Stimulated activated CD8-positive, alpha-beta memory T cell treated with anti-CD3 and anti-CD28 coated beads, Interleukin-4, amount 100 ng/mL, for 48 hours (primary cell): Measurements from ENCODE around the gene ZNF618.

Experiments
- DNase-seq: peaks from one replicate; pipeline ENCODE4 v3.0.0-alpha.2; 2020

The ZNF618 gene, protein sequence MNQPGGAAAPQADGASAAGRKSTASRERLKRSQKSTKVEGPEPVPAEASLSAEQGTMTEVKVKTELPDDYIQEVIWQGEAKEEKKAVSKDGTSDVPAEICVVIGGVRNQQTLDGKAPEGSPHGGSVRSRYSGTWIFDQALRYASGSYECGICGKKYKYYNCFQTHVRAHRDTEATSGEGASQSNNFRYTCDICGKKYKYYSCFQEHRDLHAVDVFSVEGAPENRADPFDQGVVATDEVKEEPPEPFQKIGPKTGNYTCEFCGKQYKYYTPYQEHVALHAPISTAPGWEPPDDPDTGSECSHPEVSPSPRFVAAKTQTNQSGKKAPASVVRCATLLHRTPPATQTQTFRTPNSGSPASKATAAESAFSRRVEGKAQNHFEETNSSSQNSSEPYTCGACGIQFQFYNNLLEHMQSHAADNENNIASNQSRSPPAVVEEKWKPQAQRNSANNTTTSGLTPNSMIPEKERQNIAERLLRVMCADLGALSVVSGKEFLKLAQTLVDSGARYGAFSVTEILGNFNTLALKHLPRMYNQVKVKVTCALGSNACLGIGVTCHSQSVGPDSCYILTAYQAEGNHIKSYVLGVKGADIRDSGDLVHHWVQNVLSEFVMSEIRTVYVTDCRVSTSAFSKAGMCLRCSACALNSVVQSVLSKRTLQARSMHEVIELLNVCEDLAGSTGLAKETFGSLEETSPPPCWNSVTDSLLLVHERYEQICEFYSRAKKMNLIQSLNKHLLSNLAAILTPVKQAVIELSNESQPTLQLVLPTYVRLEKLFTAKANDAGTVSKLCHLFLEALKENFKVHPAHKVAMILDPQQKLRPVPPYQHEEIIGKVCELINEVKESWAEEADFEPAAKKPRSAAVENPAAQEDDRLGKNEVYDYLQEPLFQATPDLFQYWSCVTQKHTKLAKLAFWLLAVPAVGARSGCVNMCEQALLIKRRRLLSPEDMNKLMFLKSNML

DNA sequence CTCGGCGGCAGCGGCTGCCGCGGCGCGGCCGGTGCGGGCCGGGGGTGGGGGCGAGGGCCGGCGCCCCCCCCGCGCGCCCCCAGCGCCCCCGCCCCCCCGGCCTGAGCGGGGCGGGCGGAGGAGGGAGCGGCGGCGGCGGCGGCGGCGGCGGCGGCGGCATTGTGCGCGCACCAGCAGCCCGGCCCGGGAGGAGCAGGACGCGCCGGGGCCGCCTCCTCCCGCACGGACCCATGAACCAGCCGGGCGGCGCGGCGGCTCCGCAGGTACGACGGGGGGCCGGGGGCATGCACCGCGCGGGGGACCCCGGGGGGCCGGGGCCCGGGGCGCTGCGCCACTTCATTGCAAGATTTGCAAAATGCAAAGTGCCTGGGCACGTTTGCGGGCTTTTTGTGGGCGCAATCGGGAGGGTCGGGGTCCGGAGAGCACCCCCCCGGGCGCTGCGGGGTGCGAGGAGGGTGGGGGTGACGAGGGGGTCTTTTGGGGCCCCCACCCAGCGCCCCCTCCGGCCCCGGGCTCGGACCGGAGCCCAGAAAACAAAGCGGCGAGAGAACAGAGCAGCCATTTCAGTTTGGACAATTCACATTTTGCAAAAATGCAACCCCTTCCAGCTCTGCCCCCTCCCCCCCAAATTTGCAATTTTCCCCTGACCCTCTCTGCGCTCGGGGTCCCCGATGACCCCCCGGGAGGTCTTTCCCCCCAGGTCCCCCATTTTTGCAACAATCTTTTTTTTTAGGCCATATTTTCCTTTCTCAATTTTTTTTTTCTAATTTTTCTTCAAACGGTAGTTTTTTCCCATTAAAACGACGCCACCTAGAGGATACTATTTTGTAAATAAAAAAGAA lies at the start of gene ZNF618:
Gene ZNF618, plus strand, starts transcription at position 159 of the 842 bp plus-strand sequence. Its CDS starts 72 bp downstream, at position 231.
- DNase-seq = peak; percentile 36

DNA sequence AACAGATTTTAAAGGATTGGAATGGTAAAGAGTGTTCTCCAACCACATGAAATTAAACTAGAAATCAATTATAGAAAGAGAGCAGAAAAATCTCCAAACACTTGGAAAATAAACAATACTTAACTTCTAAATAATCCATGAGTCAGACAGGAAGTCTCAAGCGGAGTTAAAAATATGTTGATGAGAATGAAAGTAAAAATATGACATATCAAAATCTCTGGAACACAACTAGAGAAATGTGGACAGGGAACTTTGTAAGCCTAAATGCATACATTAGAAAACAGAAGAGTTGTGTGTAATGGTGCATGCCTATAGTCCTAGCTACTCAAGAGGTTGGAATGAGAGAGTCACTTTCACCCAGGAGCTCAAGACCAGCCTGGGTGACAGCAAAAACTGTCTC lies 47.9 kb upstream of the ZNF618 start:
- no peak for DNase-seq

DNA sequence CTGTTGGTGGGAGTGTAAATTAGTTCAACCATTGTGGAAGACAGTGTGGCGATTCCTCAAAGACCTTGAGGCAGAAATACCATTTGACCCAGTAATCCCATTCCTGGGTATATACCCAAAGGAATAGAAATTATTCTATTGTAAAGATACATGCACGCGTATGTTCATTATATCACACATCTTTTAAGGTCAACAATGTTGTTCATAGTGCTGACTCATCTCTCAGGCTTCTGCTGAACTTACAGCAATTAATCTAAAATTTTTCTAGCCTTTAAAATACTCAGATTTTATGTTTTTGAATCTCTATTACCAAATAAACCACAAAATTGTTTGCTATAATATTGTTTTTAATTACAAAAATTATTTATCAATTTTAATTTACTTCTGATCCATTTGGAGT lies 38.8 kb upstream of the ZNF618 start:
- no peak for DNase-seq

DNA sequence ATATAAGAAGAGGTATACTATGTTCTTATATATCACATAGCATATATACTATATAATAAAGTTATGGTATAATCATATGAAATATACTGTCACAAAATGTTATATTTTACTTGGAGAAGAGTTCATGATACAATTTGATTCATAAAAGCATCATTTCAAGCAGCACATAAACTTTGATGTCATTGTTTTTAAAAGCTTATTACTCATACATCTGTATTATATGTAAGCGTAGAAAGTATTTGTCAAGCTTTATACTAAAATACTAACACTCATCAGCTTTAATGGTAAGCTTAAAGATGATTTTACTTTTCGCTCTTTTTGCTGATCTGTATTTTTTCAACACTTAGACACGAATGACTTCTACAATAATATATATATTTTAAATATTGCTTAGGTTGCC lies 34.0 kb upstream of the ZNF618 start:
- no peak for DNase-seq

DNA sequence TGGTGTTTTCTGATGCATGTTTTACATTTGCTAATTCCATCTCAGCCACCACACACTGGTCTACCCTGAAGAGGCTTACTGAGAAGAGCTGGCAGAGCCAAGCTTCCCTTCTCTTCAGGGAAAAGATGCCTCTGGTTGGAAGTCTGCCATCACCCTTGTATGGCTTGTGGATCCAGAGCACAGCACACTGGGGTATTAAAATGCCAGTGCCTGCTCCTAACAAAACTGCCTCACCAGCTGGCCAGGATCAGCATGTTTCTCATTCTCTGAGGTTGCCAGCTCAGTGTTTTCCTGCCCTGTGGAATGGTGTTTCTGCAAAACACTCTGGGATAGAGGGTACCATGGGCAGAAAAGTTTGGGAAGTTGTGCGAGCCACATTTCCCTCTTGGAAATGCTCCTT lies 31.6 kb upstream of the ZNF618 start:
- DNase-seq = no peak

DNA sequence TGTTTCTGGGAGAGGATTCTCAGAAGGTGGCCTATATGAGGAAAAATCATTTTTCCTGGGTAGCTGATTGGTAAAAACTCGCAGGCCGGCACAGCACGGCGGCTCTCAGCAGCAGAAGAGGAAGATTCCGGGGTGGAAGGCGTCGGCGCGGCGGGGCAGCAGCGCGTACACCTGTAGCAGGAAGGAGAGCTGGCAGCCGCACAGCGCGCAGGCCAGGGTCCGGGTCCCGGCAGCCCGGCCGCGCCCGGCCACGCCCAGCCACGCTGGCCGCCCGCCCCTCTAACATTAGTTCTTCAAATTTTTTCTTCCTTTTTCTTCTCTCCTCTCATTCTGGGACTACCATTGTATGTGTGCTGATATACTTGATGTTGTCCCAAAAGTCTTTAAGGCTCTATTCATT lies 24.8 kb upstream of the ZNF618 start:
- no peak for DNase-seq

DNA sequence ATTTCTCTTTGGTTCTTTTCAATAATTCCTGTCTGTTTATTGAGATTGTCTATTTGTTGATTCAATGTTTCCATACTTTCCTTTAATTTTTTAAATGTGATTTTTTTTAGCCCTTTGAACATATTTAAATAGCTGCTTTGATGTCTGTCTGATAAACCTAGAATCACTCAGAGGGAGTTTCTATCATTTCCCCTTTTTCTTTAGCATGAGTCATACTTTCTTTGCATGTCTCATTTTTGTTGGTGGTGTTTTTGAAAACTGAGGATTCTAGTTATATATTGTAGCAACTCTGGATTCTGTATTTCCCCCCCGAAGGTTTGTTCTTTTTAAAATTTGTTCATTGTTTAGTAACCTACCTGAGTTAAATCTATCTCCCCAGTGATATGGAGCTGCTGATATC lies 24.2 kb upstream of the ZNF618 start:
- DNase-seq = no peak

DNA sequence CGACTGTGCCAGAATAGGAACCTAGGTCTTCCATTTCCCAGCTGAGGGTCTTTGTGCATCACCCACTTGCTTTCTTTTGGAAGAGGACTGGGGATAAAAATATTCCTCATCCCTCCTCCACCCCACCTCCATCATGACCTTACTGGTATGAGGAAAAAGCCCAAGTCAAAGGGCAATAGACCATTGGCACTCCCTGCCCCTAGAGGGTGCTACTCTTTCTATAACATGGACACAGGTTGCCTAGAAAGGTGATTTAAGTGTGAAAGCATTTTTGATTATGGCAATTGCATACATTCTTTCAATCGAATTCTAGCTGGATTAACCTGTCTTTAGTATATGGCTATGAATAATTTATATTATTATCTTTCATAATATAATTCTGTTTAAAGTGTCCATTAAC lies 22.8 kb upstream of the ZNF618 start:
- no peak for DNase-seq

DNA sequence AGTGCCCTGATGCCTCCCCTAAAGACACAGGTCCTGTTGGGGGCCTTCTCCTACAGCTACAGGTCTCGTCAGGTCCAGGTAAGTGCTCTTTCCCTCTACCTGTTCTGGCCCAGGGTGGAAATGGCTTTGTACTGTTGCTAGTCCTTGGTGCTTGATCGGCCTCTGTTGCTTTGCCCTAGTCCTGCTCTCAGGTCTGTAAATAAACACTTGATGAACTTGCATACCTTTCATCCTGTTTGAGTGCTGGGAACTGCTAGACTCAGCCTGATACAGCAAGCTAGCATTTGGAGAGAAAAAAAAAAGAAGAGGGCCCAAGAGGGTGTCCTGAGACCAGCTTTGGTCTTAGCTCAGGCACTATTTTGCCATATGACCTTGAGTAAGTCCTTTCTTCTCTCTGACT lies 21.8 kb upstream of the ZNF618 start:
- no peak for DNase-seq

DNA sequence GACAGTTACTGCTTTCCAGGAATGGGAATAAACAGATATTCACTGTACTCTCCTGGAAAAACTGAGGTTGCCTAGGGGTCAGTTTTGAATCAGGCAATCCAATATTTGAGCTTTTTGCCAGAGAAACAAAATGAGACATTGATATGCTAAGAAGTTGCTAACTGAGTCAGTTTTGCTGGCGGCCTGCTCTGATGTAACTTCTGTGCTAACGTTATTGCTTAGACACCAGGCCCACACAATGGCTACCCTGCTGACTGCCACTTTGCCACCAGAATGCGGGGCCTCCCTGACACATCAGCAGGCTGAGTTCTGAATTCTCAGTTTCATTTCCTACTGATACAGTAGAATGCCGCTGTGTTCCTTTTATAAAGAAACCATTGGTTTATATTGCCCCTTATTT lies 18.2 kb upstream of the ZNF618 start:
- DNase-seq = no peak

DNA sequence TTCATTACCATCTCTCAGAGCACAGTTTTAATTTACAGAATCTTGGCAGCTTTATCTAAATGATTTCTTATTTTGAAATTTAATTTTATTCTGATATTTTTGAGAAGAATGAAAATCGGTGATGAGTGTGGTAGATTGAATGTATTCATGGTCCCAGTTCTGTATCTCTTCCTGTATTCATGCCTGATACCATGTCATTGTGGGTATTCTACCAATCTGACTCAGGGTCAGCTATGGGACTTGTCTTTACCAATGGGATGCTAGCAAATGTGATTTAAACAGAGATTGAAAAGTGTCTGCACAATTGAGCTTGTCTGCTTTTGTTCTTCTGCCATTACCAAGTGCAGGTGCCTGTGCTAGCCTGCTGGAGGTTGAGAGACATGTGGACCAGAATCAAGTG lies 17.8 kb upstream of the ZNF618 start:
- no peak for DNase-seq

DNA sequence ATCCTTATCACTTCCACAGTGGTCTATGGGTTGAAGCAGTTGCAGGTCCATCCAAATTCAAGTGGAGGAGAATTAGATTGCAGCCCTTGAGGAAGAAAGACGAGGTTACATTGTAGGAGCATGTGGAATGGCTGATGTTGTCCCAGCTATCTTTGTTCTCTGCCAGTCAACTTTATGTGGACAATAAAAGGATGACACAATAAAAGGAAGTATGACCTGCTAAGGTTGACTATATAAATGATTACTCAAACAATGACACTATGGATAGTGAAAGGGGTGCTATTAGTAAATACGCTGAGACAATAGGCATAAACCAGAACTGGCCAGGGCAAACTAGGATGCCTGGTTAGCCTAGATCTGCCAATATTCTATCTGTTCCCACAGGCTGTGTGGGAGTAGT lies 12.8 kb upstream of the ZNF618 start:
- DNase-seq = no peak

DNA sequence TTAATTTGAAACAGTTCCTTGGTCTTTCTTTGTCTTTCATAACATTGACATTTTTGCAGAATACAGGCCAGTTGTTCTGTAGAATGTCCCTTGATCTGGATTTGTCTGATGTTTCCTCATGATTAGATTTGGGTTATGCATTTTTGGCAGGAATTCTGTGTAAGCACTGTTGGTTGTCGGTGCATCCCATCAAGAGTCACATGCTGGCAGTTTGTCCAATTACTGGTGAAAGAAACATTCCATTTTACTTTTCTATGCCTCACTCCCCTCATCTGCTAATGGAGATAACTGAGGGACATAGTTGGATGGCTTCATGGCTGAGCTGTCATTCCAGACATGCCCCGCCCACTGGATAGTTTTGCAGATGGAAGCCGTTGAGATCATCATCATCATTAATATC lies 7.6 kb upstream of the ZNF618 start:
- DNase-seq = no peak

DNA sequence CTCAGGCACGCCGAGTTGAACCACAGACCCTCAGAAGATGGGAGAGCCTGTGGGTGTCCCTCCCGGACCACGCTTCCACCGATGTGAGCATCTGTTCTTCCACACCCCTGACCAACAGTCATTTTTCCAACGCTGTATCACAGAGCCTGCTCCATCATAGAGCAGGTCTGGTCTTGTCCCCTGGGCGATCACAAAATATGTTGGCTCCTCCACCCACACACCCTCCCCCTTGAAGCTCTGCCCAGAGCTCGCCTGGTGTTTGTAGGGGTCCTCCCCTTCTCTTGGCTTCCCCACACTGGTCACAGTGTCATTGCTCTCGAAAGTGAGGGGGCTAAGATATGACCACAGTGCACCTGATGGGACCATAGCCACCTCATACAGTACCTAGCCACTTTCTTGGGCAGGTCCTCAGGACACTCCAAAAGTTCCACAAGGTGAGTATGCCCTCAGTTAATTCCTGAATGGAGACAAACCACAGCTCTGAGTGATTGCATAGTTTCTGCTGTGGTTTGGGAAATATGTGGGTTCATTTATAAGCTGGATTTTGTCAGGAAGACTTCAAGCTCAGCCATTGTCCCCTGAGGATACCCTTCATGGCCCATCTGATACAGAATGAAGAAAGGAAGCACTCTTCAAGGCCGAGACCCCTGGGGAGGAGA lies 3.5 kb upstream of the ZNF618 start:
- no peak for DNase-seq

DNA sequence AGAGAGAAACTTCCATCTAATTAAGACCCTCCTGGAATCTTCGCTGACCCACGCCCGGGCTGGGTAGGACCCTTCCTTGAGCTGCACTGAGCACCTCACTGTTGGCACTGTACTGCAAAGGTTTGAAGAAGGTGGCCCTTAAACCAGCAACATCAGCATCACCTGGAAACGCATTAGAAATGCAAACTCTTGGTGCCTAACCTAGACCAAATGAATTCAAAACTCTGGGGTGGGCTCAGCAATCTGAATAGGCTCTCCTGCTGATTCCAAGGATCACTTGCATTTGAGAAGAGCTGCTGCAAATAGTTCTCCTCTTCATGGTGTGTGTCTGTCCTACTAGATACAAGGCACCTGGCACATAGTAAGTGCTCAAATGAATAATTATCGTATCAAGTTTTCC lies 2.7 kb upstream of the ZNF618 start:
- DNase-seq = no peak

DNA sequence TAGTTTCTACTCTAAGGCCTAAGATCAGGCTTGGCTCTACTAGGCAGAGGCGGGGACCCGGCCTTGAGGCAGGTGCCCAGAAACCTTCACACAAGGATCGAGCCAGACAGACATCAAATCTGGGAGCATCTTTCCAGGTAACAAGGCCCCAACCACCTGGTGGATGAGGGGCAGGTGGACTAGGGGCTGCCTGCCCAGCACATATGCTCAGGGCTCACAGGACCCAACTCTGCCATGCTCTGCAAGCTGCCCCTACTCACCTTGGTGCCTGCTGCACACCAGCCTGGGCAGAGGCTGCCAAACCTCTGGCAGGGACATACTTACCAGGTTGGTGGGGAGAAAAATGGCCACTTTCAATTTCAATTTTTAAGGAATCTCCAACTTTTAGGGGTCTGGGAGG lies 2.2 kb upstream of the ZNF618 start:
- DNase-seq = no peak

DNA sequence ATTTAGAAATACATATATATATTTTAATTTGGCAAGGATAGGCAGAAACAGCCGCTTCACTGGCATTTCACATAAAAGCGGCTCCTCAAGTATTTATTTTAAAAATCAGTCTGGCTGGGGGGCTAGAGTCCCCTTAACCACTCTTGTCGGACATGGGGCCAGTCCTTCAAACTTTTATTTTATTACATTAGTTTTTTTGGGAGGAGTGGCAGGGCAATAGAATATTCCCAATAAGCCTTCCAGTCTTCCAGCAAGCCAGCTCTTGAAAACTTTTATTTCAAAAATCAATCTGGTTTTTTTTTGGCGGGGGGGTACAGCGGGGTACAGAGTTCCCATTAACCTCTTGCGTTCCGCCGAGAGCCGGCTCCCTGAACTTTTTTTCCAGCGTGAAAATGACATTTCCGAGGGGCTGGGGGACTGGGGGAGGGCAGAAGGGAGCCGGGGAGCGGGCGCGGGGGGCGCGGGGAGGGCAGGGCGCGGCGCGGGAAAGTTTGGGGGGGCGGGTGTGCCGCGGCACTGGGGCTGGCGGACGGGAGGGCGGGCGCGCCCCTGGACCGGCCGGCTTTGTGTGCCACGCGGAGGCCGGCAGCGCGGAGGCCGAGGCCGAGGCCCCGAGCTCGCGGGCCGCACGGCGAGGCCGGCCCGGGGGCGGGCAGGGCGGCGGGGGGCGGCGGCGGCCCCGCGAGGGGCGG lies 504 bp upstream of the ZNF618 start:
- no peak for DNase-seq

DNA sequence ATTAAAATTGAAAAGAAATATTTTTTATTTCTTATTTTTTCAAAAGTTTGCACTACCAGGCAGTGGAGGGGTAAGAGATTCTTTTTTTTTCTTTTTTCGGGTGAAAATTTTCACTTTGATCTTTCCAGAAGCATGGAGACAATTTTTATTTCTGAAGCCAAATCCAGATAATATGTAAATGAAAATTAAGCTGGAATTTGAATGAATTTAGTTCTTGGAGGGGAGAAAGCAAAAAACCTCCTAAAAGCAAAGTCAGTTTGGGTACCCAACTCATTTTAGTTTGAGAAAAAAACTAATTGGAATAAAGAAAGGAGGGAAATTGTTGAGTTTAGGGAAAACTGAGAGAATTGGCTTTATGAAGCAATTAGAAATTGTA lies 872 bp downstream of the ZNF618 start:
- no peak for DNase-seq

DNA sequence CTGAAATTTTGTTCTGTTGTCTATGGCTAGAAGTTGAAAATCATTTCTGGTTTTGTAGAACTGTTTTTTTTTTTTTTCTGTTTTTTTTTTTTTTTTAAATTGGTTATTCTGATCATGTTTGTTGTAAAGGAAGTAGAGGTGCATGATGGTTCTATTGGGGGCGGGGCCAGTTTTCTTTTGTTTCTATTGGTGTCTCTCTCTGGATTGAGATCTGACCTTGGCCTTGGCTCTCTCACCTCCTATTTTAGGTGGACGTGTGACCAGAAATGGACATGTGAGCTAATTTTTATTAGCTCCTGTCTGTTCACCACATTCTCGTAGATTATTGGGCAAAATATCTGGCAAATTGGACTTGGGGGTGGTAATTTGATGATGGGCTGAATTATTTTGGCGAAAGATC lies 3.2 kb downstream of the ZNF618 start:
- DNase-seq = no peak

DNA sequence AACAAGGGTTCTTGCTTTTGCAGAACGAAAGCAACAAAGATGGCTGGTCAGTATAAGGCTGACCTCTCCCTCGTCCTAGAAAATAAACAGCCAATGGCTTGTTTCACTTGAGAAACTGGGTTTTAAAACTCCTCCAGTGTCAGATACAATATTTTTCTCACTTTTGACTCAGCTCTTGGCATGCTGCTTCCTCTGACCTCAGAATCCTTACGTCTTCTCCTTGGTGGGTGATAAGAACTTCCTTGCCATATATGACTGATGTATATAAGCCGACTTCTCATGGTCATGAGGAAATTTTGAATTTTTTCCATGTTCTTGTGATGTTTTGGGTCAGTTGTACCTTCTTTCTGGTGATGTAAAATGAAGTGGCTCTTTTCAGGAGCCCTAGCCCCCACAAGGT lies 3.8 kb downstream of the ZNF618 start:
- no peak for DNase-seq

DNA sequence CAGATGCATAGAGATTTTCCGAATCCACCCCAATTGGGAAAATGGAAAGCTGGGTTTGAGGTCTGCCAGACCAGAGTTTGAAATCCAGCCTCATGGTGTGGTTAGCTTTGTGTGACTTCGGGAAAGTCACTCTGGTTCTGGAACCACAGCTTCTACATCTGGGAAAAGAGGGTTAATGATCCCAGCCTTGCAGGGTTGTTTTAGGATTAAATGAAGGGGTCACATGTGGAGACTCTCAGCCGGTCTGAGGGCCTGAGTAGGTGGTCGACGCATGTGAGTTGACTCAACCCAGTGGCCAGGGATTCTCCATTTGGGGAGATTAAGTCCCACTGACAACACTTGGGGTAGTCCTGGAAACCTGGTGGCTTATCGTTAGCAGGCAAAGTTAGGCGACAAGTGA lies 6.1 kb downstream of the ZNF618 start:
- no peak for DNase-seq

DNA sequence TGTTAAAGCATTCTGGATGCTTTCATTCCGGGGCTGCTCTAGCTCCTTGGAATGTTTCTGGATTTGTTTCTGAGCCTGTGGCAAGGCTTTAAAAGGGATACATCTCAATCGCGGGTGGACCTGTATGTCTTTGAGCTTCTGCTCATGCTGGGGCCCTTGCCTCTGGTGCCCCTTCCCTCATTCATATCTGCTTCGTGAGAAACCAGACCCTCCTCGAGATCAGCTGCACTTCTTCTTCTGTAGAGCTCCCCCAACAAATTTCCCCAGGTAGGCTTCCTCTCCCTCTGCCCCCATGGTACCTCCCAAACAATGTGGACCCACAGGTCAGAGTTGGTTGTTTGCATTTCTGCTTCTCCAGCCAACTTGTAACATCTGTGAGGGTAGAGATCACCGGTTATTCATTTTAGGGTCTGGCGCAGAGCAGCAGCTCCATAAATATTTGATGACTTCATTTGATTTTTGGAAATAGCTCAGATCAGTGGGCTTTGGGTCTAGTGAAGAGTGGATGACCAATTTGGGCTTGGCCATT lies 6.6 kb downstream of the ZNF618 start:
- no peak for DNase-seq
